HG02840 (cell line): Measurements from ENCODE around the gene CNGA2.

ENCODE experiments used
- ATAC-seq: cut with Tn5 transposase; IDR thresholded peaks from one replicate; pipeline ENCODE4 v1.9.1; 2021; ENCODE audit warnings: mild to moderate bottlenecking, moderate library complexity, moderate number of reproducible peaks; ENCODE audit not compliant: unreplicated experiment, low FRiP score

CNGA2 gene

GRCh38 chrX:151746502-151746901 is 12.0 kb downstream of the CNGA2 start:
- no peak for ATAC-seq

- ATAC-seq, result no peak
Measured at GRCh38 chrX:151750511-151750910, 16.0 kb downstream of the CNGA2 start.

- no peak for ATAC-seq
Measured at GRCh38 chrX:151752847-151753246, 18.3 kb downstream of the CNGA2 start.

GRCh38 chrX:151753313-151754046 is 18.9 kb downstream of the CNGA2 start:
- peak; percentile 58 for ATAC-seq

GRCh38 chrX:151754047-151754429 is 19.5 kb downstream of the CNGA2 start:
- no peak for ATAC-seq

- no peak for ATAC-seq
Measured at GRCh38 chrX:151754641-151755215, 20.2 kb downstream of the CNGA2 start.

- ATAC-seq, result no peak
Measured at GRCh38 chrX:151759041-151759708, 24.6 kb downstream of the CNGA2 start.

GRCh38 chrX:151762802-151763201 is 28.3 kb downstream of the CNGA2 start:
- no peak for ATAC-seq

GRCh38 chrX:151763711-151764110 is 29.2 kb downstream of the CNGA2 start:
- no peak for ATAC-seq

GRCh38 chrX:151765026-151765425 is 30.5 kb downstream of the CNGA2 start:
- no peak for ATAC-seq

- ATAC-seq, result no peak
Measured at GRCh38 chrX:151771726-151772125, 37.2 kb downstream of the CNGA2 start.

GRCh38 chrX:151773434-151773833 is 38.9 kb downstream of the CNGA2 start:
- ATAC-seq, result no peak

GRCh38 chrX:151774421-151774820 is 39.9 kb downstream of the CNGA2 start:
- ATAC-seq, result no peak

- ATAC-seq, result no peak
Measured at GRCh38 chrX:151776181-151776731, 41.7 kb downstream of the CNGA2 start.

GRCh38 chrX:151776936-151777335 is 42.4 kb downstream of the CNGA2 start:
- ATAC-seq, result no peak

GRCh38 chrX:151779258-151779657 is 44.7 kb downstream of the CNGA2 start:
- no peak for ATAC-seq

- ATAC-seq, result no peak
Measured at GRCh38 chrX:151780621-151781020, 46.1 kb downstream of the CNGA2 start.

GRCh38 chrX:151789179-151789800 is 54.7 kb downstream of the CNGA2 start:
- ATAC-seq, result no peak

- no peak for ATAC-seq
Measured at GRCh38 chrX:151790481-151791160, 56.1 kb downstream of the CNGA2 start.

GRCh38 chrX:151791961-151792360 is 57.4 kb downstream of the CNGA2 start:
- no peak for ATAC-seq
